Body of pancreas (tissue), 4 donors: ENCODE measurements around the gene ITGB2. TPM values are rescaled to one million over a fixed set of nuclear protein-coding genes. Genes with fewer than 3 reads are reported as not detected.

ENCODE experiments used
- ATAC-seq: fragments of 150-250 bp; one replicate; pipeline ENCODE4 v1.9.1; 2016
- DNase-seq, 4 donors: peaks; one replicate each; pipeline ENCODE4 v3.0.0-alpha.2; 2019
- H3K27ac ChIP-seq, 4 donors: fragments of 200-600 bp; sonication (generic); 1 replicate in 3 of 4; 2 replicates in 1 of 4; pipeline versions ENCODE4 v1.5.1 to v1.6.1; 2016 to 2019; ENCODE audit warnings: mild to moderate bottlenecking in 1 of 4, mixed read lengths in 1 of 4, moderate library complexity in 1 of 4
- H3K27me3 ChIP-seq, 2 donors: fragments of 200-600 bp; sonication (generic); one replicate each; pipeline ENCODE4 v1.6.0; 2016; ENCODE audit warnings: mild to moderate bottlenecking in 1 of 2
- H3K36me3 ChIP-seq, 2 donors: fragments of 200-600 bp; sonication (generic); replicated peaks in 1 of 2; 2 replicates each; pipeline ENCODE4 v1.5.1; 2016; ENCODE audit warnings: low read depth in 2 of 2; ENCODE audit not compliant: insufficient read depth in 1 of 2
- H3K4me1 ChIP-seq: fragments of 200-600 bp; sonication (generic); one replicate; pipeline ENCODE4 v1.6.0; 2016
- H3K4me3 ChIP-seq, 2 donors: fragments of 200-600 bp; sonication (generic); 1 replicate in 1 of 2; 2 replicates in 1 of 2; pipeline ENCODE4 v1.5.1; 2016 to 2019
- H3K9me3 ChIP-seq, 3 donors: fragments of 200-600 bp; sonication (generic); 1 replicate in 2 of 3; 2 replicates in 1 of 3; pipeline ENCODE4 v1.5.1; 2016
- POLR2A ChIP-seq, 3 donors: fragments of 450-650 bp; IDR thresholded peaks; one replicate each; pipeline ENCODE4 v1.6.1; 2016; ENCODE audit warnings: antibody characterized with exemption in 3 of 3, mild to moderate bottlenecking in 2 of 3
- WGBS, 2 donors: methylation state at CpG; one replicate each; pipeline ENCODE4 v1.1.5; 2017; 5-methylcytosine and 5-hydroxymethylcytosine counted together
- intact Hi-C: fragments of 100-400 bp; cut with DNase I; formaldehyde crosslinking; loops from one replicate; pipeline ENCODE4 v1.15.1; 2023
- total RNA-seq, 2 donors: library from RNA; depleted of rRNA; stranded (reverse); fragments of >200 nt; gene quantifications; one replicate each; pipeline ENCODE4 v1.1.0, GENCODE V29; 2016
- TF ChIP-seq, protein P1 (sequence below), 7 experiments: fragments of 450-650 bp in 4 of 7; fragments of 200-600 bp in 3 of 7; sonication (generic) in 3 of 7; IDR thresholded peaks; one replicate each; pipeline ENCODE4 v1.5.1; 2016 to 2019; ENCODE audit warnings: antibody characterized with exemption in 7 of 7

Gene ITGB2
- total RNA-seq, 2 donors from 2014 or later, result 17.8 to 23.3 TPM

DNA sequence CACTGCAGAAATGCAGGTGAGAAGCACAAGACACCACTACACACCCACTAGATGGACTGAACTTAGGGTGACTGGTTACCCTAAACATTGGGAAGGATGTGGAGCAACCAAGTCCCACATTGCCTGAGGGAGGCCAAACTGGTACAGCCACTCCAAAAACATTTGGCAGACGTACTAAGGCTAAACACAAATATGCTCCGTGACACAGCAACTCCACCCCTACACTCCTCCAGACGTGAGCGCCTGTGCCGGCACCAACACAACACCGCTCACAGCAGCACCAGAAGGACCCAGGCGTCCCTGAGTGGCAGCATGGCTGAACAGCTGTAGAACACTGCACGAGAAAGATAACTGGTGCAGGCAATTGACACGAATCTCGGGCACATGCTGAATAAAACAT is 61.9 kb downstream of the ITGB2 start:
- ATAC-seq, result no peak
- no peak overlapping the region for H3K27ac ChIP-seq
- intact Hi-C loops, result no loop called here
- TF ChIP-seq, protein P1, sequence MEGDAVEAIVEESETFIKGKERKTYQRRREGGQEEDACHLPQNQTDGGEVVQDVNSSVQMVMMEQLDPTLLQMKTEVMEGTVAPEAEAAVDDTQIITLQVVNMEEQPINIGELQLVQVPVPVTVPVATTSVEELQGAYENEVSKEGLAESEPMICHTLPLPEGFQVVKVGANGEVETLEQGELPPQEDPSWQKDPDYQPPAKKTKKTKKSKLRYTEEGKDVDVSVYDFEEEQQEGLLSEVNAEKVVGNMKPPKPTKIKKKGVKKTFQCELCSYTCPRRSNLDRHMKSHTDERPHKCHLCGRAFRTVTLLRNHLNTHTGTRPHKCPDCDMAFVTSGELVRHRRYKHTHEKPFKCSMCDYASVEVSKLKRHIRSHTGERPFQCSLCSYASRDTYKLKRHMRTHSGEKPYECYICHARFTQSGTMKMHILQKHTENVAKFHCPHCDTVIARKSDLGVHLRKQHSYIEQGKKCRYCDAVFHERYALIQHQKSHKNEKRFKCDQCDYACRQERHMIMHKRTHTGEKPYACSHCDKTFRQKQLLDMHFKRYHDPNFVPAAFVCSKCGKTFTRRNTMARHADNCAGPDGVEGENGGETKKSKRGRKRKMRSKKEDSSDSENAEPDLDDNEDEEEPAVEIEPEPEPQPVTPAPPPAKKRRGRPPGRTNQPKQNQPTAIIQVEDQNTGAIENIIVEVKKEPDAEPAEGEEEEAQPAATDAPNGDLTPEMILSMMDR (IDR thresholded peaks at IDR 0.05), result no peak
- TF ChIP-seq POLR2A (IDR thresholded peaks at IDR 0.05), result no peak
- WGBS, 2 donors, result 79 to 81% methylated on average over 4 to 10 of the region's 10 CpGs
- H3K27me3 ChIP-seq, result no peaks in the 10 kb centered on the region
- no peak for DNase-seq
- H3K36me3 ChIP-seq, result peaks cover 0 to 17% of the 10 kb centered on the region in 2 donors
- no peaks in the 10 kb centered on the region for H3K4me1 ChIP-seq
- H3K4me3 ChIP-seq, result no peak overlapping the region
- no peaks in the 10 kb centered on the region for H3K9me3 ChIP-seq

DNA sequence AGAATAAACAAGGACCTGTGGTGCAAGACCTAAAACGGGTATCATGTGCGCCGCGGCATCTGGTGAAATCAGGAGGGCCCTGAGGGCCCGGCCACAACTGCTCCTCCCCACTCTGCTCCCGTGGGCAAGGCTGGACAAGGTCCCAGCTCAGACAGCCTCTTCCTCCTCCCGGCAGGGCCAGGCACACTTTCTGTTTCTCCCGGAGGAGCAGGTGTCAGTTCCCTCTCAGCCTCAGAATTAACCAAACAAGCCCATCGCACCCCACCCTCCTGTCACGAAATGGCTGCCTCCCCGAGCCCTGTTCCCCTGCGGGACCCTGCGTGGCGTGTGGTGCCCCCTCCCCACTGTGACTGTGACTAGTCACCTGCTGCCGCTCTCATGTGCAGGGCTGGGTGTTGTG is 62.4 kb downstream of the ITGB2 start:
- intact Hi-C loops, result no loop called here
- no peak for ATAC-seq
- no peak for DNase-seq
- Histone ChIP-seq H3K9me3 (no peaks in the 10 kb centered on the region), H3K27me3 (no peaks in the 10 kb centered on the region), H3K27ac (no peak overlapping the region), H3K4me1 (no peaks in the 10 kb centered on the region), H3K36me3 (peaks cover 0 to 21% of the 10 kb centered on the region in 2 donors), H3K4me3 (no peak overlapping the region)
- 83 to 88% methylated on average over 7 to 15 of the region's 15 CpGs for WGBS, 2 donors
- TF ChIP-seq, protein P1 (IDR thresholded peaks at IDR 0.05), result no peak
- no peak for TF ChIP-seq POLR2A (IDR thresholded peaks at IDR 0.05)

DNA sequence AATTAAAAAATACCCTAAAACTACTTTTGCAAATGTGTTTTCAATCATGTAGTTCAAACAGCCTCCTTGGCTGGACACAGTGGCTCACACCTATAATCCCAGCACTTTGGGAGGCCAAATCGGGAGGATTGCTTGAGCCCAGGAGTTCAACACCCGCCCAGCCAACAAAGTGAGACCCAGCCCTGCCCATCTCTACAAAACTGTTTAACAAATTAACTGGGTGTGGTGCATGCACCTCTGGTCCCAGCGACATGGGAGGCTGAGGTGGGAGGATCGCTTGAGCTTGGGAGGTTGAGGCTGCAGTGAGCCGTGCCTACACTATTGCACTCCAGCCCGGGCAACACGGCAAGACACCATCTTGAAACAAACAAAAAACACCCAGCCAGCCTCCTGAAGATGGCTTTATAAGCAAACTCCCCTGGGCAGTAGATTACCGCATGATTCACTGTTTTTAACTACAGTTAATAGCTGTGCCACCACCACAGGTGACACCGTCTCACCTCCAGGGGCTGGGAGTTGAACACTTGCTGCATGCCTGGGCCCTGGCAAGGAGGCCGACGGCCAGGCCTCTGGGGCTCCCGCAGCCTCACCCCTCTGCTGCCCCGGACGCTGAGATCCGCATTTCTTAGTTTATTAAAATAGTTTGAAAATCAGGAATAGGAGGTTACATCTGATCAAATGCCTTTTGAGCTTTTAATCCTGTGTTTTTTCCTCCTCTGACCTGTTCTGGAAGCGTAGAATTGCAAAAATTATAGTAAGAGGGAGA is 63.4 kb downstream of the ITGB2 start:
- H3K36me3 ChIP-seq, result peaks cover 0 to 21% of the 10 kb centered on the region in 2 donors

DNA sequence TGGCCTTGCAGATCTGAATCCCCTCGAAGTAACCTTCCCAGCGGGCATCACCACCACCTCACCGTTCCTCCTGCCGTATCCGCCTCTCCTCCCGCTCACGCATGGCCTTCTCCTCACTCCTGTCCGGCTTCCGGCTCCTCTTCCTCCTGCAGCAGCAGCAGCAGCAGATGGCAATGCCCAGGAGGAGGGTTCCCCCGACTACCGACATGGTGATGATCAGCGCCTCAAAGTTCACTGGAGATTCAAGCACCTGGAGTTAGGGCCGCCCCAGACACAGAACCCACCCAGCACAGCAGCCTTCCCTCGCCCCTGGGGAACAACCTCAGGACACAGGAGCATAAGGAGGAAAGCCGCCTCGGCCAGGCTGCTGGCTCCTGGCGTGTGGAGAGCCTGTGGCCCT is 64.6 kb downstream of the ITGB2 start:
- no peak for TF ChIP-seq POLR2A (IDR thresholded peaks at IDR 0.05)
- TF ChIP-seq, protein P1 (IDR thresholded peaks at IDR 0.05), result no peak
- DNase-seq, result no peak
- H3K4me3 ChIP-seq, result no peak overlapping the region
- WGBS, 2 donors, result 89 to 91% methylated on average over 15 to 17 of the region's 17 CpGs
- H3K27ac ChIP-seq, result no peak overlapping the region
- no peaks in the 10 kb centered on the region for H3K9me3 ChIP-seq
- H3K4me1 ChIP-seq, result no peaks in the 10 kb centered on the region
- no peak for ATAC-seq
- intact Hi-C loops, result no loop called here
- H3K36me3 ChIP-seq, result peaks cover 0 to 21% of the 10 kb centered on the region in 2 donors
- H3K27me3 ChIP-seq, result no peaks in the 10 kb centered on the region

More for the DNA sequence above, 63.4 kb downstream of the ITGB2 start:
- no peak for TF ChIP-seq POLR2A (IDR thresholded peaks at IDR 0.05)
- TF ChIP-seq, protein P1 (IDR thresholded peaks at IDR 0.05), result no peak
- DNase-seq (no peak), ATAC-seq (no peak)
- Histone ChIP-seq H3K4me1 (no peaks in the 10 kb centered on the region), H3K27me3 (no peaks in the 10 kb centered on the region), H3K27ac (no peak overlapping the region), H3K4me3 (no peak overlapping the region), H3K9me3 (no peaks in the 10 kb centered on the region)
- intact Hi-C loops, result no loop called here
- 90 to 95% methylated on average over 15 to 16 of the region's 16 CpGs for WGBS, 2 donors

DNA sequence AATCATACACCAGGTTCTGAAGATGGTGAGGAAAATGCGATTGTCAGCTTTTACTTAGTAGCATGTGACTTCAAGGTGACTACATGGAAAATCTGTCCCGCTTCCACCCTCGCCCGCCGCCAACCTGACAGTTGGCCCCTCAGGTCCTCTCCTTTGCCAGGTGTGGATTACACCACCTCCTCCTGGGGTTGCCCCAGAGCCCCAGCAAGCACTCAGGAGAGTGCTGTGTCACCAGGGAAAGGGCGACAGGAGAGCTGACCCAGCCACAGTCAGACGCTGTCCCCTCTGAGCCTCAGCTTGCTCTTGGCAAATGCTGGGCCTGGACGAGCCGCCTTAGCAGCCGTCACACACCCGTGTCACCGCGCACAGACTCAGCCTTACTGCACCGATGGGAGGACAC is 65.1 kb downstream of the ITGB2 start:
- no peak for TF ChIP-seq POLR2A (IDR thresholded peaks at IDR 0.05)
- TF ChIP-seq, protein P1 (IDR thresholded peaks at IDR 0.05), result no peak
- 92 to 95% methylated on average over 5 to 14 of the region's 14 CpGs for whole genome bisulfite sequencing, 2 donors
- Histone ChIP-seq H3K4me1 (no peaks in the 10 kb centered on the region), H3K27ac (no peak overlapping the region), H3K27me3 (no peaks in the 10 kb centered on the region), H3K9me3 (no peaks in the 10 kb centered on the region), H3K36me3 (peaks cover 0 to 24% of the 10 kb centered on the region in 2 donors), H3K4me3 (no peak overlapping the region)
- intact Hi-C loops, result no loop called here
- DNase-seq (no peak), ATAC-seq (no peak)
